ENCODE data around the gene CFAP107. TPM values are rescaled to one million over a fixed set of nuclear protein-coding genes. Genes with fewer than 3 reads are reported as not detected.
"Not testable (repeated sequence)": the region's sequence is repeated elsewhere in the genome, so short reads cannot be mapped to it uniquely, and the experiment has no call there.

CFAP107 gene
- total and polyA plus RNA-seq, 11 donors = not detected

DNA sequence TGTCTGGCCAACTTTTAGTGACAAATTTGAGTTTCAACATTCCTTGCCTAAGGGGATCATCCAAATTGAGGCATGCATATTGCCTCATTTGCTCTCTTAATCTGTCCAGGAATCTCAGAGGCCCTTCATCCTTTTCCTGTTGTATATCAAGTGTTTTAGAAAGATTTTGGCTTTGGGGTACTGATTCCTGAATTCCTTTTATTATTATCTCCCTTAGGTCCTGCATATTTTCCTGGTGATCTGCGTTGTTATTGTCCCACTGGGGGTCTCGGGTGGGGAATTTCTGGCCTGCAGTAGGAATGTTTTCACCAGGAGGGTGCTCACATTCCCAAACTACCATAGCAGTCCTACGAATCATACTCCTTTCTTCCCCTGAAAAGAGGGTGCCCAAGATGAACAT, 34.5 kb upstream of the CFAP107 start:
- Histone ChIP-seq H3K4me1 (peaks cover 0 to 3% (median 0%) of the 10 kb centered on the region in 12 donors), H3K36me3 (no peaks in the 10 kb centered on the region), H3K27ac (no peak overlapping the region), H3K9me3 (no peaks in the 10 kb centered on the region), H3K27me3 (no peaks in the 10 kb centered on the region), H3K4me3 (no peak overlapping the region)
- WGBS, 4 donors = 52 to 59% (median 57%) methylated on average over 3 of the region's 3 CpGs
- intact Hi-C loops (cut with DNase I) = no loop called here
- ATAC-seq (no peak), DNase-seq (no peak)
- TF ChIP-seq, protein P1, sequence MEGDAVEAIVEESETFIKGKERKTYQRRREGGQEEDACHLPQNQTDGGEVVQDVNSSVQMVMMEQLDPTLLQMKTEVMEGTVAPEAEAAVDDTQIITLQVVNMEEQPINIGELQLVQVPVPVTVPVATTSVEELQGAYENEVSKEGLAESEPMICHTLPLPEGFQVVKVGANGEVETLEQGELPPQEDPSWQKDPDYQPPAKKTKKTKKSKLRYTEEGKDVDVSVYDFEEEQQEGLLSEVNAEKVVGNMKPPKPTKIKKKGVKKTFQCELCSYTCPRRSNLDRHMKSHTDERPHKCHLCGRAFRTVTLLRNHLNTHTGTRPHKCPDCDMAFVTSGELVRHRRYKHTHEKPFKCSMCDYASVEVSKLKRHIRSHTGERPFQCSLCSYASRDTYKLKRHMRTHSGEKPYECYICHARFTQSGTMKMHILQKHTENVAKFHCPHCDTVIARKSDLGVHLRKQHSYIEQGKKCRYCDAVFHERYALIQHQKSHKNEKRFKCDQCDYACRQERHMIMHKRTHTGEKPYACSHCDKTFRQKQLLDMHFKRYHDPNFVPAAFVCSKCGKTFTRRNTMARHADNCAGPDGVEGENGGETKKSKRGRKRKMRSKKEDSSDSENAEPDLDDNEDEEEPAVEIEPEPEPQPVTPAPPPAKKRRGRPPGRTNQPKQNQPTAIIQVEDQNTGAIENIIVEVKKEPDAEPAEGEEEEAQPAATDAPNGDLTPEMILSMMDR (IDR thresholded peaks at IDR 0.05) = no peak
- TF ChIP-seq POLR2A (IDR thresholded peaks at IDR 0.05) = no peak

DNA sequence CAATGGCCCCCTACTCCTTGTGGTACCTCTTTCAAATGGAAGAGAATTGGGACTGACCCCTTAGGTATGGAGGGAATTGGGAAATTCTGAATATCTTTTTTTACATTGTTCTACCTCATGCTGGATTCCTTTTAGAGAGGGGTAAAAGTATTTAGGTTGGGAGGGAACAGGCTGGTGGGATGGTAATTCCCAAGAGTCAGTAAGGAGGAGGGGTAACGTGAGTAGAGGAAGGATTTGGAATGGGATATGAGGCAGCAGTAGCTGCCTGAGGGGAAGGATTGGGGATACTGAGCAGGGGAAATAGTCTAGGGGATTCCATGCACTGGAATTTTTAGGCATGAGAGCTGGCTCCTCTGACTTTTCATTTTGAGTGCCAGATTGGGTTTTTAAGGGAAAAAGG, 33.9 kb upstream of the CFAP107 start:
- DNase-seq = no peak
- Histone ChIP-seq H3K9me3 (no peaks in the 10 kb centered on the region), H3K27me3 (peaks cover 0 to 4% (median 0%) of the 10 kb centered on the region in 9 donors), H3K4me3 (no peak overlapping the region), H3K27ac (no peak overlapping the region), H3K4me1 (peaks cover 0 to 3% (median 0%) of the 10 kb centered on the region in 12 donors), H3K36me3 (no peaks in the 10 kb centered on the region)
- WGBS, 4 donors = 48 to 65% (median 56%) methylated on average over 1 of the region's 1 CpG
- no peak for ATAC-seq
- intact Hi-C loops (cut with DNase I) = no loop called here
- TF ChIP-seq, protein P1 (IDR thresholded peaks at IDR 0.05) = no peak
- TF ChIP-seq POLR2A (IDR thresholded peaks at IDR 0.05) = no peak

DNA sequence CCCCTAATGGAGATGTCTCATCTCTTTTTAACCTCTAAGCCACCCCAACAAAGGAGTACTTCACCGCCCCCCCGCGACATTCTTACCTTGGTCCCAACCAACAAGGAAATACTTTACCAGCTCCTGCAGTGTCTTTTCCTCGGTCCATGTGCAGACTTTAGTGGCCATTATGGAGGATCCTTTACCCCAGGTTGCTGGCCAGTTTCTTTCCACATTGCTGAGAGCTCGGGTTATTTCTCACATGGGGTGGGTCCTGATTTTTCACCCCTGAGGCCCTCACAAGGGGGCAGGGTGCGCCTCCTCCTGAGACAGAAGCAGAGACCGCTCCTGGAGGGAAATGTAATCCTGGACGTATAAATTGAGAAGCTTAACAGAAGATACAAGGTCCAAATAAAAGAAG, 33.1 kb upstream of the CFAP107 start:
- intact Hi-C loops (cut with DNase I) = no loop called here
- ATAC-seq (no peak), DNase-seq (no peak)
- no peaks in the 10 kb centered on the region for H3K9me3 ChIP-seq
- peaks cover 0 to 3% (median 0%) of the 10 kb centered on the region in 12 donors for H3K4me1 ChIP-seq
- H3K27me3 ChIP-seq = peaks cover 0 to 9% (median 0%) of the 10 kb centered on the region in 9 donors
- WGBS, 4 donors = 83 to 89% (median 86%) methylated on average over 8 of the region's 8 CpGs
- H3K36me3 ChIP-seq = no peaks in the 10 kb centered on the region
- no peak overlapping the region for H3K4me3 ChIP-seq
- TF ChIP-seq, protein P1 (IDR thresholded peaks at IDR 0.05) = no peak
- TF ChIP-seq POLR2A (IDR thresholded peaks at IDR 0.05) = no peak
- no peak overlapping the region for H3K27ac ChIP-seq

DNA sequence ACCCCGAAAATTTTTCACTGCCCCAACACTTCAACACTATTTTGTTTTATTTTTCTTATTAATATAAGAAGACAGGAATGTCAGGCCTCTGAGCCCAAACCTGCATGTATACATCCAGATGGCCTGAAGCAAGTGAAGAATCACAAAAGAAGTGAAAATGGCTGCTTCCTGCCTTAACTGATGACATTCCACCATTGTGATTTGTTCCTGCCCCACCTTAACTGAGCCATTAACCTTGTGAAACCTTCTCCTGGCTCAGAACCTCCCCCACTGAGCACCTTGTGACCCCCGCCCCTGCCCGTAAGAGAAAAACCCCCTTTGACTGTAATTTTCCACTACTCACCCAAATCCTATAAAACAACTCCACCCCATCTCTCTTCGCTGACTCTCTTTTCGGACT, 32.3 kb upstream of the CFAP107 start:
- H3K27me3 ChIP-seq = peaks cover 0 to 10% (median 0%) of the 10 kb centered on the region in 9 donors
- H3K9me3 ChIP-seq; H3K27ac ChIP-seq; H3K4me1 ChIP-seq; ATAC-seq; H3K36me3 ChIP-seq; intact Hi-C loops (cut with DNase I); H3K4me3 ChIP-seq; DNase-seq: not testable (repeated sequence)
- WGBS, 4 donors = 82 to 92% (median 89%) methylated on average over 5 of the region's 5 CpGs
